Stimulated activated CD4-positive, alpha-beta T cell treated with anti-CD3 and anti-CD28 coated beads, TNF-alpha, amount 100 ng/mL, for 4 hours (primary cell): Measurements from ENCODE around the gene UNC45A.
"Not testable (repeated sequence)": the region's sequence is repeated elsewhere in the genome, so short reads cannot be mapped to it uniquely, and the experiment has no call there.

Experiments
- DNase-seq, 3 experiments: peaks; one replicate each; pipeline ENCODE4 v3.0.0-alpha.2; 2020; ENCODE audit warnings: low read depth in 3 of 3

UNC45A gene

GRCh38 chr15:90934949-90935751 is at the start of gene UNC45A:
Gene UNC45A, plus strand, starts transcription at chr15:90935285. Its CDS starts 40 bp downstream, at chr15:90935325.
- DNase-seq = peak; percentile 92 to 98 (median 95)

GRCh38 chr15:90885432-90886290 is 49.4 kb upstream of the UNC45A start:
- DNase-seq = peak; percentile 56 to 77 (median 72)

- no peak for DNase-seq
Measured at GRCh38 chr15:90886291-90886614, 48.8 kb upstream of the UNC45A start.

GRCh38 chr15:90887037-90887481 is 48.0 kb upstream of the UNC45A start:
- no peak for DNase-seq

GRCh38 chr15:90889313-90889730 is 45.8 kb upstream of the UNC45A start:
- DNase-seq = no peak

- DNase-seq = no peak
Measured at GRCh38 chr15:90889736-90890456, 45.2 kb upstream of the UNC45A start.

GRCh38 chr15:90890839-90891238 is 44.2 kb upstream of the UNC45A start:
- no peak for DNase-seq

GRCh38 chr15:90891346-90891949 is 43.6 kb upstream of the UNC45A start:
- DNase-seq = no peak

- DNase-seq = no peak
Measured at GRCh38 chr15:90892023-90892422, 43.1 kb upstream of the UNC45A start.

GRCh38 chr15:90892498-90893174 is 42.4 kb upstream of the UNC45A start:
- no peak for DNase-seq

GRCh38 chr15:90893175-90894090 is 41.7 kb upstream of the UNC45A start:
- DNase-seq = no peak

- DNase-seq = no peak
Measured at GRCh38 chr15:90895571-90896117, 39.4 kb upstream of the UNC45A start.

GRCh38 chr15:90897131-90897655 is 37.9 kb upstream of the UNC45A start:
- not testable (repeated sequence) for DNase-seq

GRCh38 chr15:90901175-90902039 is 33.7 kb upstream of the UNC45A start:
- DNase-seq = no peak

- DNase-seq = peak; percentile 46 to 55 (median 50)
Measured at GRCh38 chr15:90902040-90902839, 32.8 kb upstream of the UNC45A start.

- DNase-seq = peak; percentile 68 to 72 (median 70)
Measured at GRCh38 chr15:90902840-90903732, 32.0 kb upstream of the UNC45A start, which contains the start of gene MAN2A2. Gene MAN2A2, plus strand, starts transcription at chr15:90903302. Its CDS starts 906 bp downstream, at chr15:90904208.
